ENCODE measurements around the gene VSTM5.

The VSTM5 gene

DNA sequence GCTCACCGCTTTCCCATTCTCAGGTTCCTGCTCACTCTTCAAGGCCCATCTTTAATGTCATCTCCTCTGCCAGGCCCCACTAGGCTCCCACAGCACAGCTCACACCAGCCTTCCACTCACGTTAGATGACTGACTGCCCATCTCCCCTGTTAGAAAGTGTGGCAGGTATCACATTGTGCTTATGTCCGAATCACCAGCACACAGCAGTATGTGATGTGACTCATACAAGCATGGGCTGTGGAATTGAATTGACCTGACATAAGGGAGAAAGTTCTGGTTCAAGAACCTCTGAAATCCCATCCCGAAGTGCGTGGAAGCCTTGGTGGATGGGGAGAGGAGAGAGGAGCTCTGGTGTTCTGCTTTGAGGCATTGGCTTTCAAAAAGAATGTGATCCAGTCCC is 6.5 kb downstream of the VSTM5 start:
- TF ChIP-seq, protein P1, sequence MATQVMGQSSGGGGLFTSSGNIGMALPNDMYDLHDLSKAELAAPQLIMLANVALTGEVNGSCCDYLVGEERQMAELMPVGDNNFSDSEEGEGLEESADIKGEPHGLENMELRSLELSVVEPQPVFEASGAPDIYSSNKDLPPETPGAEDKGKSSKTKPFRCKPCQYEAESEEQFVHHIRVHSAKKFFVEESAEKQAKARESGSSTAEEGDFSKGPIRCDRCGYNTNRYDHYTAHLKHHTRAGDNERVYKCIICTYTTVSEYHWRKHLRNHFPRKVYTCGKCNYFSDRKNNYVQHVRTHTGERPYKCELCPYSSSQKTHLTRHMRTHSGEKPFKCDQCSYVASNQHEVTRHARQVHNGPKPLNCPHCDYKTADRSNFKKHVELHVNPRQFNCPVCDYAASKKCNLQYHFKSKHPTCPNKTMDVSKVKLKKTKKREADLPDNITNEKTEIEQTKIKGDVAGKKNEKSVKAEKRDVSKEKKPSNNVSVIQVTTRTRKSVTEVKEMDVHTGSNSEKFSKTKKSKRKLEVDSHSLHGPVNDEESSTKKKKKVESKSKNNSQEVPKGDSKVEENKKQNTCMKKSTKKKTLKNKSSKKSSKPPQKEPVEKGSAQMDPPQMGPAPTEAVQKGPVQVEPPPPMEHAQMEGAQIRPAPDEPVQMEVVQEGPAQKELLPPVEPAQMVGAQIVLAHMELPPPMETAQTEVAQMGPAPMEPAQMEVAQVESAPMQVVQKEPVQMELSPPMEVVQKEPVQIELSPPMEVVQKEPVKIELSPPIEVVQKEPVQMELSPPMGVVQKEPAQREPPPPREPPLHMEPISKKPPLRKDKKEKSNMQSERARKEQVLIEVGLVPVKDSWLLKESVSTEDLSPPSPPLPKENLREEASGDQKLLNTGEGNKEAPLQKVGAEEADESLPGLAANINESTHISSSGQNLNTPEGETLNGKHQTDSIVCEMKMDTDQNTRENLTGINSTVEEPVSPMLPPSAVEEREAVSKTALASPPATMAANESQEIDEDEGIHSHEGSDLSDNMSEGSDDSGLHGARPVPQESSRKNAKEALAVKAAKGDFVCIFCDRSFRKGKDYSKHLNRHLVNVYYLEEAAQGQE (IDR thresholded peaks at IDR 0.05; ENCODE audit: insufficient read depth in 1 of 2, low read depth in 2 of 2, low read length in 2 of 2) = no peak

DNA sequence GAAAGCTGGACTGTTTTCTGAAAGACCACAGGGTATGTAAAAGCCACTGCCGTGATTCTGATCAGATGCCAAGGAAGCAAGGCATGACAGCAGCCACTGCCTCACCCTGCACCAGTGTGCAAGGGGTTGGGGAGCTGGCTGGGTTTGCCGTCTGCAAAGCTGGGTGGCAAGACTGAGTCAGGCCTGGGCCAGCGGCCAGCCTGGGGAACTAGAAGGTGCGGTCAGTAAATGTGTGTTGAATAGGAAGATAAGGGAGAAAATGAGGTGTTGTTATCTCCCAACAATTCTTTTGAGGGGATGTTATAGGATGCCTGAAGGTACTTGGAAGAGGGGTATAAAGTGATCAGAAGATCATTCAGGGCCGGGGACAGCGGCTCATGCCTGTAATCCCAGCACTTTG is 8.0 kb downstream of the VSTM5 start:
- TF ChIP-seq POLR2AphosphoS5 (IDR thresholded peaks at IDR 0.05; ENCODE audit: low read depth, low read length) (no peak), SIN3A (IDR thresholded peaks at IDR 0.05; ENCODE audit: borderline replicate concordance, insufficient read depth, low read length) (no peak), FOXP2 (optimal IDR thresholded peaks at IDR 0.05; ENCODE audit: borderline replicate concordance, extremely low read depth, extremely low read length, insufficient read depth) (no peak), TAF1 (IDR thresholded peaks at IDR 0.05; ENCODE audit: borderline replicate concordance, insufficient read depth, low read length) (no peak)
- TF ChIP-seq, protein P1 (IDR thresholded peaks at IDR 0.05; ENCODE audit: insufficient read depth in 1 of 2, low read depth in 2 of 2, low read length in 2 of 2) = no peak

DNA sequence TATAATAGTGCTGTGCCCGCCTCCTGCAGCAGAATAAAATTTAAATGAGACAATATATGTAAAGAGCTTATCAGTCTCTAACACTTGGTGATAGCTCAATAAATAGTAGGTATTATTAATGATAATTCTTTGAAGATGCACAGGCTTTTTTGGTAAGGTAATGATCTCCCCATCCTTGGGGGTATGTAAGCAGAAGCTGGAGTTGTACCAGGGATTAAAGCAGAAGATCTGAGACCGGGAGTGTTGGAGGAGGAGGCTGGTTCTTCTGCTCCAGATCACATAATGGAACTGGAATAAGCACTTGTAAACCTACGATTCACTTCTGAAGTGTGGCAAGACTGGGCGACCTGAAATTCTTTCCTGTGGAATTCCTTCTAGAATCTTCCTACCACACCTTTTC is 8.4 kb downstream of the VSTM5 start:
- TF ChIP-seq FOXP2 (optimal IDR thresholded peaks at IDR 0.05; ENCODE audit: borderline replicate concordance, extremely low read depth, extremely low read length, insufficient read depth) (no peak), SIN3A (IDR thresholded peaks at IDR 0.05; ENCODE audit: borderline replicate concordance, insufficient read depth, low read length) (no peak), TAF1 (IDR thresholded peaks at IDR 0.05; ENCODE audit: borderline replicate concordance, insufficient read depth, low read length) (no peak), POLR2AphosphoS5 (IDR thresholded peaks at IDR 0.05; ENCODE audit: low read depth, low read length) (no peak)
- TF ChIP-seq, protein P1 (IDR thresholded peaks at IDR 0.05; ENCODE audit: insufficient read depth in 1 of 2, low read depth in 2 of 2, low read length in 2 of 2) = no peak

DNA sequence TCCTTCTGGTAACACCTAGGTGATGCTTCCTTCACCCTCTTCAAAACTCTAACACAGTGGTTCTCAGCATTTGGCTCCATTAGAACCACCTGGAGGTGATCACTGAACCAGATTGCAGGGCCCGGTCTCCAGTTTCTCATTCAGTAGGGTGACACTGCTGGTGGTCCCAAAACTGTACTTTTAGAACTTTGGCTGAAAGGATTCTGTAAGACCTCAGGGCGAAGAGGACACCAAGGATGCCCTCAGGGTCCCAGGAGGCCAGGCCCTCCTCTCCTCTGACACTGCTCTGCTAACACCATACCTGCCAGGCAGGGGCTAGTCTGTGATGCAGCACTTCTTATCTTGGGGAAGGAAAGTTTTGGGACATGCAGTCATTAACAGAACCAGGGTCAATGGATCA is 9.0 kb downstream of the VSTM5 start:
- TF ChIP-seq POLR2AphosphoS5 (IDR thresholded peaks at IDR 0.05; ENCODE audit: low read depth, low read length) = no peak
- no peak for TF ChIP-seq SIN3A (IDR thresholded peaks at IDR 0.05; ENCODE audit: borderline replicate concordance, insufficient read depth, low read length)
- no peak for TF ChIP-seq TAF1 (IDR thresholded peaks at IDR 0.05; ENCODE audit: borderline replicate concordance, insufficient read depth, low read length)
- no peak for TF ChIP-seq FOXP2 (optimal IDR thresholded peaks at IDR 0.05; ENCODE audit: borderline replicate concordance, extremely low read depth, extremely low read length, insufficient read depth)
- TF ChIP-seq, protein P1 (IDR thresholded peaks at IDR 0.05; ENCODE audit: insufficient read depth in 1 of 2, low read depth in 2 of 2, low read length in 2 of 2) = no peak

DNA sequence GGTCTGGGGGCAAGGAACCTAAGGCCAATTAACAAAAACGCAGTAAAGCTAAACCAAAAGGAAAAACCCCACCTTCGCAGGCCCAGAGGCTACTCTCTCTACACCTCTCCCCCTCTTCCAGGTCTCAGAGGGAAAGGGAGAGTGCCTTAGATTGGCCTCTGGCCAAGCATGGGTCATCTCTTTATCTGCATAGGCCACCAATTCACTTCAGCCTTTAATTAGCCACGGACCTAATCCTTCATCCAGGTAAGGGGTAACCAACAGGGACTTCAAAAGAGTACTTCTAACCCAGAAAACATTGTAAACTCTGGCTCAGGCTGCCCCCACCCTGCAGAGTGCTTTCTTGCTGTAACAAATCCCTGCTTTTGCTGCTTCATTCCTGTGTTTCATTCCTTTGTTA is 9.4 kb downstream of the VSTM5 start:
- TF ChIP-seq FOXP2 (optimal IDR thresholded peaks at IDR 0.05; ENCODE audit: borderline replicate concordance, extremely low read depth, extremely low read length, insufficient read depth) = no peak
- TF ChIP-seq POLR2AphosphoS5 (IDR thresholded peaks at IDR 0.05; ENCODE audit: low read depth, low read length) = no peak
- TF ChIP-seq SIN3A (IDR thresholded peaks at IDR 0.05; ENCODE audit: borderline replicate concordance, insufficient read depth, low read length) = no peak
- TF ChIP-seq TAF1 (IDR thresholded peaks at IDR 0.05; ENCODE audit: borderline replicate concordance, insufficient read depth, low read length) = no peak
- TF ChIP-seq, protein P1 (IDR thresholded peaks at IDR 0.05; ENCODE audit: insufficient read depth in 1 of 2, low read depth in 2 of 2, low read length in 2 of 2) = no peak
